NCI-H1930 (cell line): ENCODE data around the gene PTBP2.

Experiments used
- DNase-seq, 2 experiments: peaks; one replicate each; lab custom pipeline; 2025; lab: John Stamatoyannopoulos, UW

The PTBP2 gene

GRCh38 chr1:96820671-96821070 lies 99.1 kb downstream of the PTBP2 start:
- DNase-seq = no peak

GRCh38 chr1:96825231-96825630 lies 103.6 kb downstream of the PTBP2 start:
- DNase-seq = no peak

GRCh38 chr1:96825950-96826576 lies 104.5 kb downstream of the PTBP2 start:
- DNase-seq = no peak

DNA sequence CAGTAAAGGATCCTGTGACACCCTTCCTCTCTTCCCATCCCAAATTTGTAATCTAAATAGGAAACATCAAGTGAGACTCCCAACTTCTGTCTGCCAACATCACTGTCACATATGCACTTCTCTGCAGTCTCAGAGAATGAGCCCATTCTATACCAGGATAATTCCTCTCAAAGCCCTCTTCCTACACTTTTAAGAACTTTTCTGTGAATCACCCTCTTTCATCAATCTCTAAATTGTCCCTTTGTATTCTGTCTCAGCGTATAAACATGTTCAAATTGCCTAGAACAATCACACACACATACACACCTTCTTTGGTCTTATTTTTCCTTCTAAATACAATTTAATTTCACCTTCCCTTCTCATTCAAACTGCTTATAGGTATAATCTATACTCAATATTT lies 111.8 kb downstream of the PTBP2 start:
- DNase-seq = no peak

DNA sequence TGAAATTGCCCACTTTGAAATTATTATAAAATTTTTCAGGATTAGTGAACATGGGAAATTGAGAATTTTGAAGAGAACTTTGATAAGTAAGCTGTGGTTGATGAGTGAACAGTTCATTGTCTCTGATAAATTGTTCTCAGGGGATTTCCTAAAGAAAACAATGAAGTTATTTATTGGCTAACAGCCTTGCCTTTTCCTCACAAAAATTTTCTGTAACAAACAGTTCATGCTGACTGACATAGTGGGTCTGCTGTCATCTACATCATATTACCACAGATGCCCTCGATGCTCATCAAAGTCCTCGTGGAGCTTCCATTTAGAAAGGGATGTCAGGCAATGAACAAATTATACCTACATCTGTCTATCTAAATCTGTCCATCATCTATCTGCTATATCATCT lies 113.4 kb downstream of the PTBP2 start:
- DNase-seq = no peak

GRCh38 chr1:96837057-96837780 lies 115.6 kb downstream of the PTBP2 start:
- no peak for DNase-seq

DNA sequence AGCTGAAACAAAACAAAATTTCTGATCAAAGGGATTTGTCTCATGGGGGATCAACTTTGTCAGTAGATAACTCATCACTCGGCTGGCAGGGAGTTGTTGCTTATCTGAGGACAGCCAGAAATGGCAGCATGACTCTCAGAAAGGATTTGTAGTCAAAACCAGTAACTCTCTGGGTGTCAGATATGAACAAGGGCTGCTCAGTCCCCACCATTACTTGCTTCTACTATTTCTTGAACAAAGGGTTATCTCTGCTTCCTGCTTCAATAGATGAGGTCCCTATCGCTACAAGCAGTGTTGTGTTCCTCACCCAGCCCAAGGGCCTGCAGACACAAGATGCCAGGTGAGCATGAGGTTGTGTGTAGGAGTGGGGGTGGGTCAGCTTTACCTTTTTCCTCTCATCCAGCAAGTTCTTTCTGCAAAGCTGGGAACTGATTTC lies 116.2 kb downstream of the PTBP2 start:
- no peak for DNase-seq

DNA sequence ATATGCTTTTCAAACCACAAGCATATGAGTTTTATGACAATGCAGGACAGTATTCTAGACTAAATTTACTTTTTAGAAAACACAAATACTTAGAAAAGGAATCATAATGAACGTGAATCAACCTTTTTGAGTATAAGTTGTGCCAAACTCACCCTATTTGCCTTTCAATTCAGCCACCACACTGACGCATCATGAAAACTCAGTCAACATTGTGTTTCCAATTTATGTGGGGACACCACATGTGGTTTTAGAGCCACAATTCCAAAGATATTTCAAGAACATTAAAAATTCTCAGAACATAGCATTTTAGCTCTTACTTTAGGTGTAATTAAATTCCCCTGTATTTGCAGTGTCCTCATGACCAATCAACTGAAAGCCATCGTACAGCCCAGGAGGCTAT lies 118.8 kb downstream of the PTBP2 start:
- DNase-seq = no peak

DNA sequence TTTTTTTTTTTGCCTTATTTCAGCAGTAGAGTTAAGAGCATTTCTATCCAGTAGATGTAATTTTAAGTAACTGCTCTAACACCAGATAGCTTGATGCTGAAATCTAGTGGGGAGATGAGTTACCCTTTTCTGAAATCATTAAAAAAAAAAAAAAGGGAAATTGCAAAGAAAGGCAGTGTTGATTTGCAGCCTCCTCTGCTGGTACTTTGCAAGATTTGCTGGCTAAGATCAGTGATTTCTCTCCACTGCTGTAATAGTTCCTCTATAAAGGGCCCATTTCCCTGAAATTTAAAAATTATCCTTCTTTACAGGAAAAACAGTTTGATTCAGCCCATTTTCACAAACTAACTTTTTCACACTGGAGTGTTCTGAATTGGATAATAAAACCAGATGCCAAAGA lies 120.6 kb downstream of the PTBP2 start:
- DNase-seq = no peak

DNA sequence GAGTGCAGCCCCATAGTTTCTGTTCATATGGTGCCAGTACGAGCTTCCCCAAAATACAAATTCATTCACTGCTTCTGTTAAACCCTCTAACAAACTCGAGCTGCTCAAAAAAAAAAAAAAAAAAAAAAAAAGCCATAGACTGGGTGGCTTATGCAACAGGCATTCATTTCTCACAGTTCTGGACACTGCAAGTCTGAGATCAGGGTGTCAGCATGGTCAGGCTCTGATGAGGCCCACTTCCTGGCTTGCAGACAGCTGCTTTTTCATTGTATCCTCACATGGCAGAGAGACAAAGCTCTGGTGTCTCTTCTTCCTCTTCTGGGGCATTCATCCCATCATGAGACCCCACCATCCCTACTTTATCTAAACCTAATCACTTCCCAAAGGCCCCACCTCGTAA lies 121.6 kb downstream of the PTBP2 start:
- DNase-seq = no peak

GRCh38 chr1:96843601-96844000 lies 122.0 kb downstream of the PTBP2 start:
- DNase-seq = no peak

DNA sequence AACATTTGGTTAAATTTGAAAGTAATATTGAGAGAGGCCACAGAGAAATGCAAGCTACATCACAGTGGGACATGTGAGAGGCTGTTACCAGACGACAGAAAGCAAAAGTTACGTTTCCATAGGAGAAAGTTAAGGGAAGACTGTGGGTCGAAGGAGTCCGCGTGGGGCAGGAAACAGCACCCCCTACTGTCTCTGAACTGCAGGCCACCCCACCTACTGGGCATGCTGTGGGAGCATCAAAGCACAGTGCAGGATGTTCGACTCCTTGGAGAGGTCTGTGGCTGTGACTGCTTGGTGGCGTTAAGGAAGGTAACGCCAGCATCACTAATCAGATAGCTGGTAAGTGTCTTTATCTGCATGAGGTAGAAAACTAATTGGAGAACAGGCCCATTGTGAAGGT lies 123.9 kb downstream of the PTBP2 start:
- DNase-seq = no peak

DNA sequence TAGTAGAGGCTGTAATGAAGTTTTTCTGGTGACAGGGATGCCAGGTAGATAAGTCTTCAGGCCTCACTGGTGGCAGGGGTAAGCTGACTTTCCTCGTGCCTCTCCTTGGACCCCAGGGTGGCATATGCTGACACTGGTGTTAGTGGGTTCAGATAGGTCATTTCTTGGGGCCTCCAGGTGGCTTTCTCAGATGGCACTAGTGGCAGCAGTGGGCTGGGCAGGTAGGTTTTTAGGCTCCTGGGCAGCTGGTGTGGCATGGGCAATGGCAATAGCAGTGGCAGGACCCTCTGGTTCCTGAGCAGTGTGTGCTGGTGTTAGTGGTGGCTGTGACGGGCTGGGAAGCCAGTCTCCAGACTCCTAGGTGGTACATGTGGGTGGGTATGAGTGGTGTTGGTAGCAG lies 140.3 kb downstream of the PTBP2 start:
- DNase-seq = no peak

DNA sequence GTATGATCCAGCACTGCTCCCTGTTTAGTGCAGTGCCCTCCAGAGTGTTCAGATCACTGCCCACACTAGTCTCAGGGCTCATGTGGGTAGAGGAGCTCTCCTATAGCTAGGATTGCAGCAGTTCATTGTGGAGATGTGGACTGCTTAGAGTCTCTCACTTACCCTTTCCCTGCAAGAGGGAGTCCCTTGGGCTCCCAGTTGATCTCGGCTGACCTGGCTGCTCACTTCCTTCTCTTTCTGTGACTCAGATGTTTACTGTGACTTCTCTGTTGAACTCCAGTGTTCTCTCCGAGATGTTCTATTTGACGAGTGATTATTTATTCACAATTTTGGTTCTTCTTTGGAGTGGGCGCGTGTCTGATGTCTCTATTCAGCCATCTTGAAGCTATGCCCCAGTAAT lies 141.9 kb downstream of the PTBP2 start:
- no peak for DNase-seq
